ENCODE data around the gene NDST1. TPM values are rescaled to one million over a fixed set of nuclear protein-coding genes. Genes with fewer than 3 reads are reported as not detected.

The NDST1 gene
- total RNA-seq, 1 experiment from 2014 or later = 69.9 TPM

- no peak for TF ChIP-seq E2F4 (CRISPR knock-in tag; IDR thresholded peaks at IDR 0.05; ENCODE audit: borderline replicate concordance, low read depth)
- TF ChIP-seq IRF2 (CRISPR knock-in tag; IDR thresholded peaks at IDR 0.05; ENCODE audit: borderline replicate concordance, low read depth) = no peak
- TF ChIP-seq HMGA2 (CRISPR knock-in tag; IDR thresholded peaks at IDR 0.05) = no peak
- TF ChIP-seq ZNF138 (CRISPR knock-in tag; conservative IDR thresholded peaks at IDR 0.05) = no peak
- TF ChIP-seq, protein P1, sequence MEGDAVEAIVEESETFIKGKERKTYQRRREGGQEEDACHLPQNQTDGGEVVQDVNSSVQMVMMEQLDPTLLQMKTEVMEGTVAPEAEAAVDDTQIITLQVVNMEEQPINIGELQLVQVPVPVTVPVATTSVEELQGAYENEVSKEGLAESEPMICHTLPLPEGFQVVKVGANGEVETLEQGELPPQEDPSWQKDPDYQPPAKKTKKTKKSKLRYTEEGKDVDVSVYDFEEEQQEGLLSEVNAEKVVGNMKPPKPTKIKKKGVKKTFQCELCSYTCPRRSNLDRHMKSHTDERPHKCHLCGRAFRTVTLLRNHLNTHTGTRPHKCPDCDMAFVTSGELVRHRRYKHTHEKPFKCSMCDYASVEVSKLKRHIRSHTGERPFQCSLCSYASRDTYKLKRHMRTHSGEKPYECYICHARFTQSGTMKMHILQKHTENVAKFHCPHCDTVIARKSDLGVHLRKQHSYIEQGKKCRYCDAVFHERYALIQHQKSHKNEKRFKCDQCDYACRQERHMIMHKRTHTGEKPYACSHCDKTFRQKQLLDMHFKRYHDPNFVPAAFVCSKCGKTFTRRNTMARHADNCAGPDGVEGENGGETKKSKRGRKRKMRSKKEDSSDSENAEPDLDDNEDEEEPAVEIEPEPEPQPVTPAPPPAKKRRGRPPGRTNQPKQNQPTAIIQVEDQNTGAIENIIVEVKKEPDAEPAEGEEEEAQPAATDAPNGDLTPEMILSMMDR (IDR thresholded peaks at IDR 0.05) = no peak
- TF ChIP-seq NR1H2 (CRISPR knock-in tag; IDR thresholded peaks at IDR 0.05) = no peak
- no peak for TF ChIP-seq CREM (CRISPR knock-in tag; IDR thresholded peaks at IDR 0.05)
- TF ChIP-seq ZNF671 (CRISPR knock-in tag; IDR thresholded peaks at IDR 0.05) = no peak
Measured at GRCh38 chr5:150556859-150557508, 49.1 kb downstream of the NDST1 start (continued).

- TF ChIP-seq E2F1 (CRISPR knock-in tag; IDR thresholded peaks at IDR 0.05) (no peak), CBFB (CRISPR knock-in tag; IDR thresholded peaks at IDR 0.05; ENCODE audit: low read depth) (no peak), SMAD4 (CRISPR knock-in tag; IDR thresholded peaks at IDR 0.05) (no peak), PRRX2 (CRISPR knock-in tag; IDR thresholded peaks at IDR 0.05) (no peak), ETV6 (CRISPR knock-in tag; IDR thresholded peaks at IDR 0.05) (no peak), ATF6 (CRISPR knock-in tag; IDR thresholded peaks at IDR 0.05) (no peak)
- H3K36me3 Mint-ChIP-seq = peaks cover 4% of the 10 kb centered on the region; the same call in 1 of the 2 replicates
- no peaks in the 10 kb centered on the region for H3K27me3 Mint-ChIP-seq (ENCODE audit: low read depth)
- no peak overlapping the region for H3K27ac Mint-ChIP-seq
- DNase-seq (ENCODE audit: low spot score) = no peak
- H3K4me1 Mint-ChIP-seq = peaks cover 15% of the 10 kb centered on the region
- H3K4me3 Mint-ChIP-seq = no peak overlapping the region
- ChIA-PET CTCF (interaction anchor here (0.9 to 6.0 kb wide), 10 partner anchors 13 to 114 kb away, joined by 3 to 100 read pairs (median 4); partner anchors contain the start of gene RPS14), POLR2A (interaction anchor here (0.6 kb wide), 2 partner anchors 65 to 289 kb away, joined by 3 to 7 read pairs; no protein-coding TSS in a partner anchor)
- peaks cover 3% of the 10 kb centered on the region; the same call in 1 of the 2 replicates for H3K9me3 Mint-ChIP-seq
- ATAC-seq = no peak
Measured at GRCh38 chr5:150557509-150557872, 49.6 kb downstream of the NDST1 start.

DNA sequence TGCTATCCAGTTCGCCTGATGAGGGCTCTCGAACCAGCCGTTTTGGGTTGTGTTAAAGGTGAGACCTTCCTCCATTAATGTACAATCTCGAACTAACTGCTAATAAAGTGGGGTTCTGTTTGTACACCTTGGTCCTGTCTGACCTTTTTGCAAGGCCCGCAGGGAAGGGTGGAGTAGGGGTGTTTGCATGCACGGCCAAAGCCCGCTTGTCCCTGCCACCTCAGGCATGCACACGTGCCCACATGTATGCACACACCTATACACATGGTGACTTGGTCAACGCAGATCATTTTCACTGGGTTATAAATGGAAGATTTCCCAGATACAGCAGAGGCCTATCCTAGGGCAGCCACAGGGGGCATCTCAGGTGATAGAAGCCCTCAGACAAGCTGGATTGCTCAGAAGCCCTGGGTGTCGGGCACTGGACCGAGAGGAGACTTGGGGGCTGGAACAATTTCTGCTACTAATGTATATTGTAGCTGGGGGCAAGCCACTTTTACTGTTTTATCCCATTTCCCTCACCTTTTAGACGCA lies 50.2 kb downstream of the NDST1 start:
- CTCF ChIA-PET = interaction anchor here (0.9 to 6.0 kb wide), 10 partner anchors 13 to 289 kb away, joined by 3 to 100 read pairs (median 4); partner anchors contain the start of gene RPS14
- POLR2A ChIA-PET = interaction anchor here (0.6 kb wide), 1 partner anchor 289 kb away, joined by 3 read pairs; no protein-coding TSS in a partner anchor
- Mint-ChIP-seq H3K9me3 (peaks cover 8% of the 10 kb centered on the region; the same call in 1 of the 2 replicates), H3K27ac (no peak overlapping the region), H3K27me3 (ENCODE audit: low read depth) (no peaks in the 10 kb centered on the region), H3K36me3 (peaks cover under 1% of the 10 kb centered on the region; the same call in 1 of the 2 replicates), H3K4me3 (no peak overlapping the region), H3K4me1 (peaks cover 15% of the 10 kb centered on the region)
- DNase-seq (ENCODE audit: low spot score) (no peak), ATAC-seq (no peak)
- TF ChIP-seq USF1 (CRISPR knock-in tag; IDR thresholded peaks at IDR 0.05) = no peak
- TF ChIP-seq, protein P2, sequence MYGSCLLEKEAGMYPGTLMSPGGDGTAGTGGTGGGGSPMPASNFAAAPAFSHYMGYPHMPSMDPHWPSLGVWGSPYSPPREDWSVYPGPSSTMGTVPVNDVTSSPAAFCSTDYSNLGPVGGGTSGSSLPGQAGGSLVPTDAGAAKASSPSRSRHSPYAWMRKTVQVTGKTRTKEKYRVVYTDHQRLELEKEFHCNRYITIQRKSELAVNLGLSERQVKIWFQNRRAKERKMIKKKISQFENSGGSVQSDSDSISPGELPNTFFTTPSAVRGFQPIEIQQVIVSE (CRISPR knock-in tag; IDR thresholded peaks at IDR 0.05; ENCODE audit: borderline replicate concordance) = no peak
- TF ChIP-seq, protein P3, sequence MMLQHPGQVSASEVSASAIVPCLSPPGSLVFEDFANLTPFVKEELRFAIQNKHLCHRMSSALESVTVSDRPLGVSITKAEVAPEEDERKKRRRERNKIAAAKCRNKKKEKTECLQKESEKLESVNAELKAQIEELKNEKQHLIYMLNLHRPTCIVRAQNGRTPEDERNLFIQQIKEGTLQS (CRISPR knock-in tag; conservative IDR thresholded peaks at IDR 0.05) = no peak
- TF ChIP-seq NFE2L1 (CRISPR knock-in tag; IDR thresholded peaks at IDR 0.05) = no peak
- TF ChIP-seq ESRRA (CRISPR knock-in tag; IDR thresholded peaks at IDR 0.05; ENCODE audit: borderline replicate concordance) = no peak
- TF ChIP-seq, protein P4, sequence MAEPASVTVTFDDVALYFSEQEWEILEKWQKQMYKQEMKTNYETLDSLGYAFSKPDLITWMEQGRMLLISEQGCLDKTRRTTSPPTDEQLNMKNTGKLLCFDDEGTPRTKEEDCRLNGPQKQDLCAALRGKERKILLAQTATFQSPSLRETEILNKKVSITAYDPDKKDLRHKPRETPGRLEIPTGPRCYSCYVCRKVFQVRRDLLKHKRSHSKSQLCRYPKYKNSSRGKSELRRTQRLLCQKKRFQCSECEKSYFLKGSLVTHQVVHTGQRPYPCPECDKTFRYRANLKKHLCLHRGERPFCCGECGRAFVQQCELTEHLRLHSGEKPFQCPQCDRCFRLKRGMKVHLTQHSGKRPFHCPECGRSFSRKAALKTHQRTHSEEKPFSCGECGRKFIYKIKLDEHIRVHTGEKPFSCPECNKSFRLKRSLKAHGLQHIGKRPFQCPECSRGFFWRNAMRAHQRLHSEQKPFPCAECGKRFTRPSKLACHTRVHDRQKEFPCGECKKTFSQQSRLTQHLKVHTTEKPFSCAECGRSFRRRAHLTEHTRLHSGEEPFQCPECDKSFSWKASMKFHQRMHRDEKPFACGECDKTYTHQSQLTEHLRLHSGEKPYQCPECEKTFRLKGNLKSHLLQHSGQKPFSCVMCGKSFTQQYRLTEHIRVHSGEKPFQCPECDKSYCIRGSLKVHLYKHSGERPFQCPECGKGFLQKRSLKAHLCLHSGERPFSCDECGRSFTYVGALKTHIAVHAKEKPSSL (CRISPR knock-in tag; conservative IDR thresholded peaks at IDR 0.05) = no peak
